ENCODE data around the gene EPB41L3.
A peak's percentile ranks its signal among the peaks of the same experiment; 100 is the strongest.

The EPB41L3 gene

DNA sequence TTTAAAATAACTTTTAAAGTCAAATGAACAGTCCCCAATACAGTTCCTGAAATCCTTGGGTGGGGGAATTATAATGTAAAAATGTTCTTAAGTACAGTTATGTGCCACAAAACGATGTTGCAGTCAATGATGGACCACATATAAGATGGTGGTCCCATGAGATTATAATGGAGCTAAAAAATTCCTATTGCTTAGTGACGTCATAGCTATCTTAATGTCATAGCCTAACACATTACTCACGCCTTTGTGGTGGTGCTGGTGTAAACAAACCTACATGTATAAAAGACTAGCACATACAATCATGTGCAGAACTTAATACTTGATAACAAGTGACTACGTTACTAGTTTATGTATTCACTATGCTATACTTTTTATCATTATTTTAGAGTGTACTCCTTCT lies 109.4 kb downstream of the EPB41L3 start:
- TF ChIP-seq, protein P1, sequence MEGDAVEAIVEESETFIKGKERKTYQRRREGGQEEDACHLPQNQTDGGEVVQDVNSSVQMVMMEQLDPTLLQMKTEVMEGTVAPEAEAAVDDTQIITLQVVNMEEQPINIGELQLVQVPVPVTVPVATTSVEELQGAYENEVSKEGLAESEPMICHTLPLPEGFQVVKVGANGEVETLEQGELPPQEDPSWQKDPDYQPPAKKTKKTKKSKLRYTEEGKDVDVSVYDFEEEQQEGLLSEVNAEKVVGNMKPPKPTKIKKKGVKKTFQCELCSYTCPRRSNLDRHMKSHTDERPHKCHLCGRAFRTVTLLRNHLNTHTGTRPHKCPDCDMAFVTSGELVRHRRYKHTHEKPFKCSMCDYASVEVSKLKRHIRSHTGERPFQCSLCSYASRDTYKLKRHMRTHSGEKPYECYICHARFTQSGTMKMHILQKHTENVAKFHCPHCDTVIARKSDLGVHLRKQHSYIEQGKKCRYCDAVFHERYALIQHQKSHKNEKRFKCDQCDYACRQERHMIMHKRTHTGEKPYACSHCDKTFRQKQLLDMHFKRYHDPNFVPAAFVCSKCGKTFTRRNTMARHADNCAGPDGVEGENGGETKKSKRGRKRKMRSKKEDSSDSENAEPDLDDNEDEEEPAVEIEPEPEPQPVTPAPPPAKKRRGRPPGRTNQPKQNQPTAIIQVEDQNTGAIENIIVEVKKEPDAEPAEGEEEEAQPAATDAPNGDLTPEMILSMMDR (IDR thresholded peaks at IDR 0.05; ENCODE audit: low read depth, low read length, missing control alignments), result no peak
- H3K4me3 ChIP-seq (replicated peaks; ENCODE audit: low read depth, low read length), result no peak overlapping the region
- no peak for DNase-seq (ENCODE audit: extremely low read depth, low read depth)

DNA sequence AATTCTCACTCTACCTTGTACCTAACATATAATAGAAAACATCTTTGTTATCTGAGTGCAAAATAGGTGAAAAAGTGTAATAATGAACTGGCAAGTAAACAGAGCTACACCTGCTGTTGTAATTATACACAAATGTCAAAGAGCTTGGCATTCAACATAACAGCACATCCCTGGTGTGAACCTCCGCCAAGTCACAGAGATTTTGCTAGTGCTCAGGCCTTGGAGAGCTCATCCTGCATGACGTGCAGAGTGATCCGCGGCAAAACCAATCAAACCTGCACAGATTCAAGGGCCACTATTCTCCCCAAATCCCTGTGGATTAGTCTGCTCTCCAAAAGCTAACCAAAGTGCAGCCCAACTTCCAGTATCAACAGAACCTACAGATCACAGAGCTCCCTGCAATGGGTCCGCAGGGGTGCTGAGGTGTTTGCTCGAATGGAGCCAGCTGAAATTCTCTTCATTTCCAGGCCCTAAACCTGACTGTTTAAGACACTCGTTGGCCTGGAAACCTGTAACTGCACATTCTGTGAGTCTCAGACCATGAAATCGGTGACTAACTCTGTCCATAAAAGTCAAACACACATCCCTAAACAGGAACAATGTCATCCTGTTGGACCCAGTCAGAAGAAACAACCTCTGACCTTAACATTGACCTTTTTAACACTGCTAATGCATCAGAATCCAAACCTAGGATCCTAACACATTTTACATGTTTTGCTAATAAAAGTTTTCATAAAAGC lies 111.8 kb downstream of the EPB41L3 start:
- TF ChIP-seq, protein P1 (IDR thresholded peaks at IDR 0.05; ENCODE audit: low read depth, low read length, missing control alignments), result no peak
- H3K4me3 ChIP-seq (replicated peaks; ENCODE audit: low read depth, low read length), result no peak overlapping the region
- no peak for DNase-seq (ENCODE audit: extremely low read depth, low read depth)

DNA sequence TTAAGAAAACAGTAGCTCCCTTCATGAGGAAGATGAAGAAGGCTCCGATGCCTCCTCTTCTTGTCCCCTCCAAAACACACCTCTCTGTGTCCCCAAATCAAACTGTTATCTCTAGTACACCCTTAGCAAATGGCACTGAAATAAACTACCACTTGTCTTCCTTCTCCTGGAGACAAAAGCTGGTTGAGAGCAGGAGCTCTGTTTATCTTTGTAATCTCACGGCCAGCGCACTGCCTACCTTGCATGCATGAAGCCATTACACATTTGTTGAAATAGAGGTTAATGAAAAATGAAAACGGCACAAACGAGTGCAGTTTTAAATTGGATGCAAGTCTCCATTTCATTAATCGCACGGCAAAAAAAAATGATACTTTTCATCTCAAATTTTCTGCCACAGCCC lies 113.7 kb downstream of the EPB41L3 start:
- no peak for DNase-seq (ENCODE audit: extremely low read depth, low read depth)
- TF ChIP-seq, protein P1 (IDR thresholded peaks at IDR 0.05; ENCODE audit: low read depth, low read length, missing control alignments), result no peak
- no peak overlapping the region for H3K4me3 ChIP-seq (replicated peaks; ENCODE audit: low read depth, low read length)

DNA sequence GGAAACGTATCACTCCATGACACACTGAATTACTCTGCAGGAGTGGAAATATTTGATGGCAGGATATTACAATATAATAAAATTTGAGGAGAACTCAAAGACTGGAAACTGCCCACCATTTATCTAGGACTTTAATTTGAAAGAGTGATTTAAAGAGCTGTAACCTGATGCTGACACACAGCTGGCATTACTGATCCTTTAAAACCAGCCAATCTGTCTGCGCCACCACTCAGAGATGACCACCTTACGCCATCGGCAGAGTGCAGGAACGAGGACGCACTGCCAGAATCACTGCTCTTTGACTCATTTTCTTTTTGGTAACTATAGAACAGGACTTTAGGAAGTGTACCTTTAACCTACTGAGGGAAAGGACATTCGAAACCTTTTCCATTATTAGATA lies 114.1 kb downstream of the EPB41L3 start:
- DNase-seq (ENCODE audit: extremely low read depth, low read depth), result no peak
- H3K4me3 ChIP-seq (replicated peaks; ENCODE audit: low read depth, low read length), result no peak overlapping the region
- TF ChIP-seq, protein P1 (IDR thresholded peaks at IDR 0.05; ENCODE audit: low read depth, low read length, missing control alignments), result no peak

DNA sequence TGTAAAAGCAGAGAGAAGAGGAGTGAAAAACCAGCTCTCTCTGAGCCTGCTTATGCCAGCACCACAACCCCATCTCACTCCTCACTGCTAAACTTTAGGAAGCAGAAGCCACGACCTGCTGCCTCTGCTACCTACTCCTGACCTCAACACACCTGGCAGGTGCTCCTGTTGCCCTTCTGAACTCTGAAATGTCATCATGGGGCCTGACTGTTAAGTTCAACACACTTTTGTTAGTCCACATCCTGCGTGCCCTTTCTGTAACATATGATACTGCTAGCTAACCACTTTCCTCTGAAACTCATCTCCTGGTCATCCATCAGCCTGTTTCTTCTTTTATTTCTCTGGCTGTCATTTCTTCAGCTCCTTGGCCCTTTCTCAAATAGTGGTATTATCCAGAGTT lies 118.1 kb downstream of the EPB41L3 start:
- TF ChIP-seq, protein P1 (IDR thresholded peaks at IDR 0.05; ENCODE audit: low read depth, low read length, missing control alignments), result no peak
- H3K4me3 ChIP-seq (replicated peaks; ENCODE audit: low read depth, low read length), result no peak overlapping the region
- DNase-seq (ENCODE audit: extremely low read depth, low read depth), result no peak

DNA sequence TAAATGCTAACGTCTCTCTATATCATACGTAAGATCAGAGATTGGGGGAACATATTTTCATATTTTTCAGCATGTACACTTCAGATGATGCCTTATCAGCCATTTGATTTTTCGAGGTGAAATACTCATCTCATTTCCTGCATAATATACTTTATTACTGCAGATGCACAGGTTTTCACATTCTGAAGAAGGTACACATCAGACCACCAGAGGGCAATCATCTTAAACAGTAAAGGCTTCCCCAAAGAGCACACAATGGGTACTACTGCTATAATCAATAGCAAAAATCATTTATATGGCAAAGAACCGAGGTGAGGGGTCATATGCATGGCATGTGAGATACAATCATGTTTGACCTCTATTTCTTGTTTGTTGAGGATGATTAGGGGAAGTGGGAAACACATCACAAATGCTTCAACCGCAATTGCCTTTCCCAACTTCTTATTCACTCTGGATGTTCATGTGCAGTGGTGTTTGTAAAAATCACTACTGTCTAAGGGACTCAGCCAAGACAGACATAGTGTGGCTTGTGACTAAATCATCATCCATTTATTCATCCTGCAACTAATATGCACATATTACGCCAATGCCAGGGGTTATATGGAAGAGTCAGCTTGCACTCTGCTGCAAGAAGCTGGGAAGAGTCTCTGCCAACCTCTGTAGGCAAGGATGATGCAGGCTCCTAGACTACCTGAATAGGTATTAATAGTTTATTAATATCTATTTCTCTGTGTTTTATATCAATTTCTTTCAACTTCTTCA lies 118.7 kb downstream of the EPB41L3 start:
- DNase-seq (ENCODE audit: extremely low read depth, low read depth), result peak; percentile 15
- no peak overlapping the region for H3K4me3 ChIP-seq (replicated peaks; ENCODE audit: low read depth, low read length)
- TF ChIP-seq, protein P1 (IDR thresholded peaks at IDR 0.05; ENCODE audit: low read depth, low read length, missing control alignments), result peak; percentile 47

Data from HFF-Myc (cell line).